H1 (cell line): ENCODE measurements around the gene SLC27A5. TPM values are rescaled to one million over a fixed set of nuclear protein-coding genes. Genes with fewer than 3 reads are reported as not detected.

Source experiments
- CTCF ChIA-PET: fragments of 300-600 bp; sonication (Branson Sonifier 250); formaldehyde crosslinking; loops from one replicate; lab custom pipeline; 2021; ENCODE audit not compliant: partially characterized antibody; lab: Charles Lee
- POLR2A ChIA-PET: fragments of 300-600 bp; sonication (Branson Sonifier 250); formaldehyde crosslinking; loops from one replicate; lab custom pipeline; 2021; ENCODE audit warnings: inconsistent platforms; ENCODE audit not compliant: partially characterized antibody; lab: Charles Lee
- DNase-seq, 2 experiments: peaks; one replicate each; pipeline versions ENCODE4 v3.0.0 to v3.0.0-alpha.2; 2010 to 2022; ENCODE audit warnings: low spot score in 2 of 2, low read depth in 1 of 2, mixed read lengths in 1 of 2
- FAIRE-seq: peaks from 2 replicates; lab custom pipeline; 2011; peaks lifted over from hg19 to GRCh38; lab: Jason Lieb, UNC
- H2AFZ ChIP-seq: 2 replicates; pipeline ENCODE4 v1.8.1; 2012; ENCODE audit warnings: low read length, inconsistent platforms
- H2AK5ac ChIP-seq: 2 replicates; pipeline ENCODE4 v1.6.1; 2013; ENCODE audit warnings: low read depth, low read length
- H2BK120ac ChIP-seq: replicated peaks from 2 replicates; pipeline ENCODE3; 2013; ENCODE audit warnings: low read depth, low read length, inconsistent platforms
- H2BK12ac ChIP-seq: 2 replicates; pipeline ENCODE4 v1.6.1; 2013; ENCODE audit warnings: low read depth, low read length
- H2BK15ac ChIP-seq: 2 replicates; pipeline ENCODE4 v1.6.1; 2013; ENCODE audit warnings: low read length
- H2BK20ac ChIP-seq: 2 replicates; pipeline ENCODE4 v1.6.1; 2013; ENCODE audit warnings: low read length
- H2BK5ac ChIP-seq: 2 replicates; pipeline ENCODE4 v1.6.1; 2013; ENCODE audit warnings: low read depth, low read length
- H3K14ac ChIP-seq: 2 replicates; pipeline ENCODE4 v1.6.1; 2013; ENCODE audit warnings: inconsistent platforms; ENCODE audit not compliant: insufficient read length
- H3K18ac ChIP-seq: 2 replicates; pipeline ENCODE4 v1.6.1; 2013; ENCODE audit warnings: low read length; ENCODE audit errors: extremely low read depth
- H3K23ac ChIP-seq: 2 replicates; pipeline ENCODE4 v1.6.1; 2013; ENCODE audit warnings: inconsistent platforms; ENCODE audit not compliant: insufficient read length
- H3K23me2 ChIP-seq: 2 replicates; pipeline ENCODE4 v1.6.1; 2013; ENCODE audit warnings: low read depth, low read length
- H3K27ac ChIP-seq: 2 replicates; pipeline ENCODE4 v1.6.1; 2011; ENCODE audit warnings: low read depth, low read length, inconsistent platforms
- H3K27me3 ChIP-seq, 4 experiments: replicated peaks in 1 of 4; 1 replicate in 1 of 4; 2 replicates in 3 of 4; pipeline versions ENCODE4 v1.6.1 to v1.8.1; 2011 to 2013; ENCODE audit warnings: low read length in 3 of 4, mild to moderate bottlenecking in 3 of 4, inconsistent platforms in 2 of 4, mixed read lengths in 2 of 4, moderate library complexity in 1 of 4; ENCODE audit not compliant: control insufficient read depth in 3 of 4, insufficient read depth in 3 of 4; ENCODE audit errors: extremely low read depth in 1 of 4
- H3K36me3 ChIP-seq, 4 experiments: 2 replicates each; pipeline versions ENCODE4 v1.6.1 to v1.8.1; 2011 to 2013; ENCODE audit warnings: mild to moderate bottlenecking in 4 of 4, low read length in 3 of 4, moderate library complexity in 2 of 4, control low read depth in 1 of 4, inconsistent platforms in 1 of 4; ENCODE audit not compliant: insufficient read depth in 4 of 4, control insufficient read depth in 2 of 4
- H3K4ac ChIP-seq: replicated peaks from 2 replicates; pipeline ENCODE3; 2013; ENCODE audit warnings: low read length, low read depth, mixed read lengths, inconsistent platforms; ENCODE audit not compliant: insufficient read length
- H3K4me1 ChIP-seq, 4 experiments: replicated peaks in 1 of 4; 1 replicate in 1 of 4; 2 replicates in 3 of 4; pipeline versions ENCODE4 v1.6.1 to v1.8.1; 2011 to 2013; ENCODE audit warnings: low read length in 3 of 4, inconsistent platforms in 2 of 4, mixed read lengths in 1 of 4; ENCODE audit not compliant: insufficient read depth in 4 of 4, control insufficient read depth in 3 of 4
- H3K4me2 ChIP-seq, 2 experiments: 2 replicates each; pipeline versions ENCODE4 v1.6.1 to v1.8.1; 2011 to 2013; ENCODE audit warnings: low read depth in 2 of 2, low read length in 2 of 2, control low read depth in 1 of 2, inconsistent platforms in 1 of 2, mild to moderate bottlenecking in 1 of 2; ENCODE audit not compliant: insufficient read depth in 1 of 2
- H3K4me3 ChIP-seq, 4 experiments: fragments of 200-600, 300-600 bp in 1 of 4; sonication (generic), shearing (Covaris generic), sonication (Bioruptor Twin) in 1 of 4; 2 replicates each; pipeline versions ENCODE4 v1.5.1 to v1.8.1; 2011 to 2016; ENCODE audit warnings: low read length in 4 of 4, low read depth in 3 of 4, control low read depth in 2 of 4, inconsistent platforms in 2 of 4, mild to moderate bottlenecking in 2 of 4, mixed read lengths in 1 of 4, moderate library complexity in 1 of 4; ENCODE audit not compliant: insufficient read depth in 2 of 4; ENCODE audit errors: extremely low read depth in 1 of 4
- H3K56ac ChIP-seq: replicated peaks from 2 replicates; pipeline ENCODE3; 2013; ENCODE audit warnings: low read depth, mild to moderate bottlenecking, mixed read lengths, low read length, inconsistent platforms; ENCODE audit not compliant: insufficient read length
- H3K79me1 ChIP-seq: 2 replicates; pipeline ENCODE4 v1.6.1; 2013; ENCODE audit warnings: low read depth, low read length, control low read depth
- H3K79me2 ChIP-seq, 2 experiments: 2 replicates each; pipeline versions ENCODE4 v1.6.1 to v1.8.1; 2012 to 2013; ENCODE audit warnings: low read length in 2 of 2, mild to moderate bottlenecking in 2 of 2, inconsistent platforms in 1 of 2; ENCODE audit not compliant: insufficient read depth in 2 of 2, control insufficient read depth in 1 of 2
- H3K9ac ChIP-seq, 4 experiments: replicated peaks in 1 of 4; 1 replicate in 1 of 4; 2 replicates in 3 of 4; pipeline versions ENCODE4 v1.6.1 to v1.8.1; 2011 to 2013; ENCODE audit warnings: low read depth in 3 of 4, low read length in 3 of 4, control low read depth in 2 of 4, mild to moderate bottlenecking in 2 of 4, moderate library complexity in 2 of 4, inconsistent platforms in 1 of 4; ENCODE audit errors: extremely low read depth in 1 of 4
- H3K9me3 ChIP-seq, 2 experiments: 2 replicates each; pipeline versions ENCODE4 v1.6.1 to v1.8.1; 2012 to 2013; ENCODE audit warnings: mild to moderate bottlenecking in 2 of 2, moderate library complexity in 2 of 2, control low read depth in 1 of 2, inconsistent platforms in 1 of 2, low read depth in 1 of 2, low read length in 1 of 2, mixed read lengths in 1 of 2; ENCODE audit not compliant: insufficient read depth in 2 of 2
- H4K20me1 ChIP-seq, 2 experiments: replicated peaks in 1 of 2; 2 replicates each; pipeline versions ENCODE3 to v1.8.1; 2011 to 2013; ENCODE audit warnings: inconsistent platforms in 2 of 2, low read length in 2 of 2, mild to moderate bottlenecking in 1 of 2; ENCODE audit not compliant: insufficient read depth in 2 of 2, control insufficient read depth in 1 of 2
- H4K5ac ChIP-seq: 2 replicates; pipeline ENCODE4 v1.6.1; 2013; ENCODE audit warnings: low read length, low read depth, mixed read lengths, inconsistent platforms; ENCODE audit not compliant: insufficient read length
- H4K8ac ChIP-seq: 2 replicates; pipeline ENCODE4 v1.8.0; 2013; ENCODE audit warnings: mild to moderate bottlenecking, moderate library complexity, low read length, inconsistent platforms; ENCODE audit not compliant: insufficient read depth; ENCODE audit errors: extremely low read depth
- H4K91ac ChIP-seq: replicated peaks from 2 replicates; pipeline ENCODE3; 2013; ENCODE audit warnings: low read length, mixed read lengths, inconsistent platforms; ENCODE audit not compliant: insufficient read length
- ASH2L ChIP-seq: fragments of 200-600, 300-600 bp; sonication (generic); IDR thresholded peaks from one replicate; pipeline ENCODE4 v1.7.1; 2017; ENCODE audit warnings: low read length
- ATF3 ChIP-seq: IDR thresholded peaks from 2 replicates; pipeline ENCODE4 v1.6.1; 2011; ENCODE audit warnings: low read depth, mild to moderate bottlenecking, low read length; ENCODE audit not compliant: insufficient read depth
- CHD2 ChIP-seq: IDR thresholded peaks from 2 replicates; pipeline ENCODE4 v1.6.1; 2012; ENCODE audit warnings: low read length, improper control_type of control experiment
- KDM4A ChIP-seq: IDR thresholded peaks from one replicate; pipeline ENCODE4 v1.7.1; 2012; ENCODE audit warnings: low read depth, mild to moderate bottlenecking, moderate library complexity, low read length, inconsistent platforms; ENCODE audit not compliant: severe bottlenecking
- POLR2AphosphoS5 ChIP-seq: IDR thresholded peaks from 2 replicates; pipeline ENCODE4 v1.6.1; 2011; ENCODE audit warnings: low read depth, low read length
- POU5F1 ChIP-seq: IDR thresholded peaks from 2 replicates; pipeline ENCODE4 v1.6.1; 2011; ENCODE audit warnings: low read depth, mild to moderate bottlenecking, low read length, moderate library complexity
- USF2 ChIP-seq: IDR thresholded peaks from 2 replicates; pipeline ENCODE4 v1.6.1; 2011; ENCODE audit warnings: low read length, improper control_type of control experiment
- WGBS, 2 experiments: shearing (Covaris generic) in 1 of 2; methylation state at CpG; one replicate each; pipeline versions ENCODE4 v1.1.6 to v1.1.7; 2013 to 2015; ENCODE audit warnings: low lambda C conversion rate in 2 of 2, mixed read lengths in 2 of 2, inconsistent platforms in 1 of 2, low coverage in 1 of 2, missing lambda C conversion rate in 1 of 2; ENCODE audit not compliant: insufficient replicate concordance in 2 of 2, insufficient coverage in 1 of 2, insufficient read length in 1 of 2; ENCODE audit errors: extremely low coverage in 1 of 2, missing lambda C conversion rate in 1 of 2; 5-methylcytosine and 5-hydroxymethylcytosine counted together
- polyA plus RNA-seq, 7 experiments: library from polyadenylated mRNA; depleted of rRNA in 3 of 7; stranded (reverse) in 5 of 7; unstranded in 2 of 7; fragments of >200 nt in 5 of 7; fragments of 200-250 nt in 2 of 7; gene quantifications; 1 replicate in 5 of 7; 2 replicates in 1 of 7; 4 replicates in 1 of 7; pipeline versions ENCODE4 v1.2.1 to v1.2.3, GENCODE V29; 2011 to 2013; ENCODE audit warnings: missing spikeins in 2 of 7, mixed read lengths in 2 of 7
- total RNA-seq: library from RNA; stranded (reverse); fragmentation: NEBNext Ultra II Directional; extraction: Animal tissue kit (Norgen Biotek cat#: 25700); gene quantifications from 2 replicates; pipeline ENCODE4 v1.2.1, GENCODE V29; 2021

The SLC27A5 gene
- total and polyA plus RNA-seq, 2 of the 8 experiments (the other 6 are each of a cell fraction or from before 2014, with no cell fraction given): 25.1 to 80.5 TPM

GRCh38 chr19:58492265-58492664 lies 19.5 kb downstream of the SLC27A5 start:
- H3K36me3 ChIP-seq: no peaks in the 10 kb centered on the region
- no peak for TF ChIP-seq CHD2
- TF ChIP-seq POU5F1: no peak
- TF ChIP-seq ATF3: no peak
- no peak for TF ChIP-seq KDM4A
- no peak for TF ChIP-seq USF2
- TF ChIP-seq POLR2AphosphoS5: no peak
- no peak for TF ChIP-seq ASH2L
- H3K79me2 ChIP-seq: no peaks in the 10 kb centered on the region
- no peak overlapping the region for H3K23ac ChIP-seq
- H3K27me3 ChIP-seq: no peaks in the 10 kb centered on the region
- H3K4me1 ChIP-seq: no peaks in the 10 kb centered on the region
- no peak overlapping the region for H4K91ac ChIP-seq
- no peaks in the 10 kb centered on the region; the same call in none of the 2 replicates for H3K79me1 ChIP-seq
- no peaks in the 10 kb centered on the region for H3K23me2 ChIP-seq
- no peak overlapping the region for H2BK15ac ChIP-seq
- H3K4me2 ChIP-seq: no peak overlapping the region
- no peak overlapping the region for H4K8ac ChIP-seq
- no peak overlapping the region for H2BK12ac ChIP-seq
- no peak overlapping the region for H2AK5ac ChIP-seq
- H3K56ac ChIP-seq: no peak overlapping the region
- H3K14ac ChIP-seq: no peak overlapping the region
- WGBS, 2 experiments: 89% methylated on average over 14 of the region's 14 CpGs; no CpG with 5 or more reads in 1 of the 2 experiments
- H3K18ac ChIP-seq: no peak overlapping the region
- no peaks in the 10 kb centered on the region for H3K9me3 ChIP-seq
- DNase-seq (no peak), FAIRE-seq (no peak)
- H2AFZ ChIP-seq: no peak overlapping the region
- H3K4ac ChIP-seq: no peak overlapping the region
- H2BK120ac ChIP-seq: no peak overlapping the region
- CTCF ChIA-PET: interaction anchor here (0.6 kb wide), 1 partner anchor 254 kb away, joined by 3 read pairs; no protein-coding TSS in a partner anchor
- no peak overlapping the region for H2BK5ac ChIP-seq
- H3K9ac ChIP-seq: no peak overlapping the region
- peaks cover 0 to 2% of the 10 kb centered on the region in 2 experiments for H4K20me1 ChIP-seq
- no peak overlapping the region for H3K27ac ChIP-seq
- no peak overlapping the region for H2BK20ac ChIP-seq
- POLR2A ChIA-PET: interaction anchor here (0.6 kb wide), 1 partner anchor 54 kb away, joined by 3 read pairs; no protein-coding TSS in a partner anchor
- H3K4me3 ChIP-seq: no peak overlapping the region
- H4K5ac ChIP-seq: no peak overlapping the region
